ENCODE measurements around the gene RASGRP4. TPM values are rescaled to one million over a fixed set of nuclear protein-coding genes. Genes with fewer than 3 reads are reported as not detected.

Gene RASGRP4
- total RNA-seq, 1 experiment from 2014 or later, result not detected

DNA sequence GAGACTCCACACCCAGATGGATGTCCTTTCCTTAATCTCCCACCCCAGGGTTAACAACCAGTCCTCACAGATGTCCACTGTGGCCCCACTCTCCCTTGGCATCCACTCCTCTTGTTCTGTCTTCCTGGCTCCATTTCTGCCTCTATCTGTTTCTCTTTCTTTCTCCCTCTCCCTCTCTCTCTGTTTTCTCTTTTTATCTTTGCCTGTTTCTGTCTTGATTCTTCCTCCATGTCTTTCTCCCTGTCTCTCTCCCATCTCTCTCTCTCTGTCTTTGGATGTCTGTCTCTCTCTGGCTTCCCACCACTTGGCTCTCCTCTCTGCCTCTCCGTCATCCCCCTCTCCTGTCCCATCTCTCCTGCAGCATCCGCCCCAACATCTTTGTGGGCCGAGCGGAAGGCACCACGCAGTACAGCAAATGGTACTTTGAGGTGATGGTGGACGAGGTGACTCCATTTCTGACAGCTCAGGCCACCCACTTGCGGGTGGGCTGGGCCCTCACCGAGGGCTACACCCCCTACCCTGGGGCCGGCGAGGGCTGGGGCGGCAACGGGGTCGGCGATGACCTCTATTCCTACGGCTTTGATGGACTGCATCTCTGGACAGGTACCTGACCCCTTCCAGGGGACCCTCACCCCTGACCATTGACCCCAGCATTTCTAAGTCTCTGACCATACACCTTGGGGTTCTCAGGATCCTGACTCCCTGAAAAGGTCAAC lies 31.8 kb upstream of the RASGRP4 start:
- Histone ChIP-seq H3K4me3 (ENCODE audit: low read length) (no peak overlapping the region), H3K4me1 (ENCODE audit: insufficient read depth, low read length) (no peaks in the 10 kb centered on the region), H3K9me2 (replicated peaks; ENCODE audit: low read length) (no peaks in the 10 kb centered on the region), H2AFZ (ENCODE audit: low read length) (no peak overlapping the region), H3K9ac (ENCODE audit: low read length) (no peak overlapping the region), H4K20me1 (ENCODE audit: low read length) (no peaks in the 10 kb centered on the region), H3K36me3 (ENCODE audit: low read depth, low read length) (no peaks in the 10 kb centered on the region), H3K4me2 (ENCODE audit: low read length) (no peak overlapping the region), H3K9me3 (ENCODE audit: low read length) (no peaks in the 10 kb centered on the region), H3F3A (ENCODE audit: low read length, unreplicated experiment) (no peaks in the 10 kb centered on the region), H3K27ac (ENCODE audit: low read length) (no peak overlapping the region), H3K79me2 (ENCODE audit: low read length) (no peaks in the 10 kb centered on the region), H3K27me3 (ENCODE audit: low read length) (no peaks in the 10 kb centered on the region)
- intact Hi-C loops (cut with micrococcal nuclease), result no loop called here
- TF ChIP-seq EZH2 (IDR thresholded peaks at IDR 0.05; ENCODE audit: low read length, unreplicated experiment), result no peak
- TF ChIP-seq, protein P1, sequence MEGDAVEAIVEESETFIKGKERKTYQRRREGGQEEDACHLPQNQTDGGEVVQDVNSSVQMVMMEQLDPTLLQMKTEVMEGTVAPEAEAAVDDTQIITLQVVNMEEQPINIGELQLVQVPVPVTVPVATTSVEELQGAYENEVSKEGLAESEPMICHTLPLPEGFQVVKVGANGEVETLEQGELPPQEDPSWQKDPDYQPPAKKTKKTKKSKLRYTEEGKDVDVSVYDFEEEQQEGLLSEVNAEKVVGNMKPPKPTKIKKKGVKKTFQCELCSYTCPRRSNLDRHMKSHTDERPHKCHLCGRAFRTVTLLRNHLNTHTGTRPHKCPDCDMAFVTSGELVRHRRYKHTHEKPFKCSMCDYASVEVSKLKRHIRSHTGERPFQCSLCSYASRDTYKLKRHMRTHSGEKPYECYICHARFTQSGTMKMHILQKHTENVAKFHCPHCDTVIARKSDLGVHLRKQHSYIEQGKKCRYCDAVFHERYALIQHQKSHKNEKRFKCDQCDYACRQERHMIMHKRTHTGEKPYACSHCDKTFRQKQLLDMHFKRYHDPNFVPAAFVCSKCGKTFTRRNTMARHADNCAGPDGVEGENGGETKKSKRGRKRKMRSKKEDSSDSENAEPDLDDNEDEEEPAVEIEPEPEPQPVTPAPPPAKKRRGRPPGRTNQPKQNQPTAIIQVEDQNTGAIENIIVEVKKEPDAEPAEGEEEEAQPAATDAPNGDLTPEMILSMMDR (conservative IDR thresholded peaks at IDR 0.05; ENCODE audit: low read depth, low read length), result no peak
- TF ChIP-seq EZH2phosphoT487 (IDR thresholded peaks at IDR 0.05; ENCODE audit: borderline replicate concordance, low read length), result no peak
- BruUV-seq (replicated peaks), result no TSS peak
- DNase-seq (no peak), ATAC-seq (no peak)
- CTCF ChIA-PET, result no interaction called here
- POLR2A ChIA-PET (ENCODE audit: unreplicated experiment), result no interaction called here

DNA sequence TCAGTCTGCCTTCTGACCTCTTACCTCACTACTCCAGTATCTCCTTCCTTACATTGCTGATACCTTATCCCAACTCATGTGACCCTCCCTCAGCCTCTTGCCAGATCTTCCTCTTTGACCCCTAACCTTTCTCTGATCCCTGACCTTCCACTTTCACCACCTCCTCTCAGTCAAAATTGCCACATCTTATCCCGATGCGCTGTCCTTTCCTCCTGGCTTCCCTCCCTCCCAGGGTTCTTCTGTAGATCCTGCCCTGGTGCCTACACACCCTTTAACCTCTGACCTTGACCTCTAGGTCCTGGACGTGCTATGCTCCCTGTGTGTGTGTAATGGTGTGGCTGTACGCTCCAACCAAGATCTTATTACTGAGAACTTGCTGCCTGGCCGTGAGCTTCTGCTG lies 31.2 kb upstream of the RASGRP4 start:
- no peaks in the 10 kb centered on the region for H3K27me3 ChIP-seq (ENCODE audit: low read length)
- no peaks in the 10 kb centered on the region for H4K20me1 ChIP-seq (ENCODE audit: low read length)
- no peaks in the 10 kb centered on the region for H3K4me1 ChIP-seq (ENCODE audit: insufficient read depth, low read length)
- no peak overlapping the region for H3K27ac ChIP-seq (ENCODE audit: low read length)
- CTCF ChIA-PET, result no interaction called here
- no peaks in the 10 kb centered on the region for H3K9me2 ChIP-seq (replicated peaks; ENCODE audit: low read length)
- H3K79me2 ChIP-seq (ENCODE audit: low read length), result no peaks in the 10 kb centered on the region
- DNase-seq (no peak), ATAC-seq (no peak)
- POLR2A ChIA-PET (ENCODE audit: unreplicated experiment), result no interaction called here
- H2AFZ ChIP-seq (ENCODE audit: low read length), result no peak overlapping the region
- H3K4me3 ChIP-seq (ENCODE audit: low read length), result no peak overlapping the region
- no peak overlapping the region for H3K9ac ChIP-seq (ENCODE audit: low read length)
- H3K36me3 ChIP-seq (ENCODE audit: low read depth, low read length), result no peaks in the 10 kb centered on the region
- no TSS peak for BruUV-seq (replicated peaks)
- intact Hi-C loops (cut with micrococcal nuclease), result no loop called here
- no peaks in the 10 kb centered on the region for H3F3A ChIP-seq (ENCODE audit: low read length, unreplicated experiment)
- no peak overlapping the region for H3K4me2 ChIP-seq (ENCODE audit: low read length)
- no peak for TF ChIP-seq EZH2phosphoT487 (IDR thresholded peaks at IDR 0.05; ENCODE audit: borderline replicate concordance, low read length)
- TF ChIP-seq, protein P1 (conservative IDR thresholded peaks at IDR 0.05; ENCODE audit: low read depth, low read length), result no peak
- no peaks in the 10 kb centered on the region for H3K9me3 ChIP-seq (ENCODE audit: low read length)

DNA sequence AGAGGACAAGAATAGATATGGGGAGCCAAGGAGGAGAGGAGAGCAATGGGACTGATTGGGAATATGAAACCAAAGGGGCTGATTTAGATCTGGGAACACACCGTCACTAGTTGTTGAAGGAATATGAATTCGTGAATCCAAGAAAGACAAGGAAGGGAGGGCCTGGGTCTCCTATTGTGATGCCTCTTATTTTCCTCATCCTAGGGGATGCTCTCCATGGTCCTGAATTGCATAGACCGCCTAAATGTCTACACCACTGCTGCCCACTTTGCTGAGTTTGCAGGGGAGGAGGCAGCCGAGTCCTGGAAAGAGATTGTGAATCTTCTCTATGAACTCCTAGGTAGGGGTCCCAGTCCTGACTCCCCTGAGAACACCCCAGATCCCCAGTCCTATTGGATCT lies 29.0 kb upstream of the RASGRP4 start:
- Histone ChIP-seq H4K20me1 (ENCODE audit: low read length) (no peaks in the 10 kb centered on the region), H3K79me2 (ENCODE audit: low read length) (no peaks in the 10 kb centered on the region), H3K4me3 (ENCODE audit: low read length) (no peak overlapping the region), H3K27me3 (ENCODE audit: low read length) (no peaks in the 10 kb centered on the region), H3K4me1 (ENCODE audit: insufficient read depth, low read length) (no peaks in the 10 kb centered on the region), H3K9ac (ENCODE audit: low read length) (no peak overlapping the region), H3K27ac (ENCODE audit: low read length) (no peak overlapping the region), H3K4me2 (ENCODE audit: low read length) (no peak overlapping the region), H3K9me2 (replicated peaks; ENCODE audit: low read length) (no peaks in the 10 kb centered on the region), H3K36me3 (ENCODE audit: low read depth, low read length) (no peaks in the 10 kb centered on the region), H2AFZ (ENCODE audit: low read length) (no peak overlapping the region), H3F3A (ENCODE audit: low read length, unreplicated experiment) (no peaks in the 10 kb centered on the region), H3K9me3 (ENCODE audit: low read length) (no peaks in the 10 kb centered on the region)
- intact Hi-C loops (cut with micrococcal nuclease), result no loop called here
- ChIA-PET CTCF (no interaction called here), POLR2A (ENCODE audit: unreplicated experiment) (no interaction called here)
- ATAC-seq (no peak), DNase-seq (peak; percentile 26)
- TF ChIP-seq EZH2 (IDR thresholded peaks at IDR 0.05; ENCODE audit: low read length, unreplicated experiment) (no peak), EZH2phosphoT487 (IDR thresholded peaks at IDR 0.05; ENCODE audit: borderline replicate concordance, low read length) (no peak)
- TF ChIP-seq, protein P1 (conservative IDR thresholded peaks at IDR 0.05; ENCODE audit: low read depth, low read length), result no peak
- BruUV-seq (replicated peaks), result no TSS peak

All from PC-3 (cell line).